Neural progenitor cell (in vitro differentiated cells): ENCODE results near the gene ZNF444. TPM values are rescaled to one million over a fixed set of nuclear protein-coding genes. Genes with fewer than 3 reads are reported as not detected.

Experiments
- DNase-seq: peaks from one replicate; pipeline ENCODE4 v3.0.0-alpha.2; 2016; ENCODE audit warnings: low spot score
- H2AFZ ChIP-seq: fragments of 200-600 bp; sonication (generic); replicated peaks from 2 replicates; pipeline ENCODE4 v1.6.1; 2016; ENCODE audit warnings: antibody characterized with exemption
- H3F3A ChIP-seq: fragments of 200-600 bp; sonication (generic); 2 replicates; pipeline ENCODE4 v1.6.1; 2016; ENCODE audit warnings: antibody characterized with exemption, low read depth
- H3K27ac ChIP-seq: fragments of 200-600 bp; sonication (generic); 2 replicates; pipeline ENCODE4 v1.5.1; 2016; ENCODE audit warnings: mild to moderate bottlenecking
- H3K27me3 ChIP-seq: fragments of 200-600 bp; sonication (generic); 2 replicates; pipeline ENCODE4 v1.6.1; 2016; ENCODE audit warnings: mild to moderate bottlenecking, moderate library complexity
- H3K36me3 ChIP-seq: fragments of 200-600 bp; sonication (generic); 2 replicates; pipeline ENCODE4 v1.5.1; 2016
- H3K4me1 ChIP-seq: fragments of 200-600 bp; sonication (generic); 2 replicates; pipeline ENCODE4 v1.6.1; 2016; ENCODE audit warnings: mixed run types
- H3K4me2 ChIP-seq: fragments of 200-600 bp; sonication (generic); 2 replicates; pipeline ENCODE4 v1.6.1; 2016
- H3K4me3 ChIP-seq: fragments of 200-600 bp; sonication (generic); 2 replicates; pipeline ENCODE4 v1.5.1; 2016
- H3K79me2 ChIP-seq: fragments of 200-600 bp; sonication (generic); 2 replicates; pipeline ENCODE4 v1.6.1; 2016; ENCODE audit warnings: low read depth
- H3K9ac ChIP-seq: fragments of 200-600 bp; sonication (generic); 2 replicates; pipeline ENCODE4 v1.6.1; 2016
- H3K9me3 ChIP-seq: fragments of 200-600 bp; sonication (generic); 2 replicates; pipeline ENCODE4 v1.5.1; 2016; ENCODE audit warnings: low read depth
- H4K20me1 ChIP-seq: fragments of 200-600 bp; sonication (generic); 2 replicates; pipeline ENCODE4 v1.6.1; 2016; ENCODE audit warnings: low read depth
- H3K27ac Mint-ChIP-seq: 3 replicates; pipeline ENCODE4 v1.8.0; 2021; ENCODE audit warnings: mixed read lengths
- H3K27me3 Mint-ChIP-seq: 2 replicates; pipeline ENCODE4 v1.8.0; 2022; ENCODE audit warnings: low read depth, mild to moderate bottlenecking, inconsistent platforms, moderate library complexity, mixed read lengths; ENCODE audit not compliant: insufficient read depth
- H3K36me3 Mint-ChIP-seq: 3 replicates; pipeline ENCODE4 v1.8.0; 2021; ENCODE audit warnings: mixed read lengths
- H3K4me1 Mint-ChIP-seq: 3 replicates; pipeline ENCODE4 v1.8.0; 2021; ENCODE audit warnings: mixed read lengths
- H3K4me3 Mint-ChIP-seq: 3 replicates; pipeline ENCODE4 v1.8.0; 2021; ENCODE audit warnings: mild to moderate bottlenecking, moderate library complexity, mixed read lengths
- H3K9me3 Mint-ChIP-seq: 3 replicates; pipeline ENCODE4 v1.8.0; 2020; ENCODE audit warnings: mixed read lengths
- EZH2 ChIP-seq: fragments of 200-600 bp; sonication (generic); IDR thresholded peaks from 2 replicates; pipeline ENCODE4 v1.6.1; 2017; ENCODE audit warnings: antibody characterized with exemption, mild to moderate bottlenecking, moderate library complexity
- EZH2phosphoT487 ChIP-seq: fragments of 200-600 bp; sonication (generic); IDR thresholded peaks from 2 replicates; pipeline ENCODE4 v1.6.1; 2017; ENCODE audit warnings: antibody characterized with exemption
- total RNA-seq: library from RNA; depleted of rRNA; stranded (reverse); fragments of >200 nt; gene quantifications from 2 replicates; pipeline ENCODE4 v1.2.3, GENCODE V29; 2015; ENCODE audit warnings: low replicate concordance
- TF ChIP-seq, protein P1 (sequence below): fragments of 200-600 bp; sonication (generic); IDR thresholded peaks from 2 replicates; pipeline ENCODE4 v1.5.1; 2017; ENCODE audit warnings: antibody characterized with exemption, mild to moderate bottlenecking

The ZNF444 gene
- total RNA-seq, 1 donor from 2014 or later: 7.0 TPM

- DNase-seq: no peak
- Histone ChIP-seq H3K4me3 (no peak overlapping the region), H3K27ac (no peak overlapping the region), H3F3A (peaks cover 7% of the 10 kb centered on the region), H4K20me1 (peaks cover 83% of the 10 kb centered on the region), H2AFZ (no peak overlapping the region), H3K4me1 (peaks cover 23% of the 10 kb centered on the region), H3K9ac (no peak overlapping the region), H3K79me2 (peaks cover 93% of the 10 kb centered on the region), H3K27me3 (no peaks in the 10 kb centered on the region), H3K36me3 (no peaks in the 10 kb centered on the region), H3K4me2 (no peak overlapping the region), H3K9me3 (no peaks in the 10 kb centered on the region)
- Mint-ChIP-seq H3K27me3 (no peaks in the 10 kb centered on the region), H3K36me3 (peaks cover 17% of the 10 kb centered on the region), H3K4me1 (peaks cover 53% of the 10 kb centered on the region), H3K4me3 (no peak overlapping the region), H3K9me3 (no peaks in the 10 kb centered on the region), H3K27ac (peak overlapping the region; percentile 91)
- TF ChIP-seq EZH2 (no peak), EZH2phosphoT487 (no peak)
- TF ChIP-seq, protein P1, sequence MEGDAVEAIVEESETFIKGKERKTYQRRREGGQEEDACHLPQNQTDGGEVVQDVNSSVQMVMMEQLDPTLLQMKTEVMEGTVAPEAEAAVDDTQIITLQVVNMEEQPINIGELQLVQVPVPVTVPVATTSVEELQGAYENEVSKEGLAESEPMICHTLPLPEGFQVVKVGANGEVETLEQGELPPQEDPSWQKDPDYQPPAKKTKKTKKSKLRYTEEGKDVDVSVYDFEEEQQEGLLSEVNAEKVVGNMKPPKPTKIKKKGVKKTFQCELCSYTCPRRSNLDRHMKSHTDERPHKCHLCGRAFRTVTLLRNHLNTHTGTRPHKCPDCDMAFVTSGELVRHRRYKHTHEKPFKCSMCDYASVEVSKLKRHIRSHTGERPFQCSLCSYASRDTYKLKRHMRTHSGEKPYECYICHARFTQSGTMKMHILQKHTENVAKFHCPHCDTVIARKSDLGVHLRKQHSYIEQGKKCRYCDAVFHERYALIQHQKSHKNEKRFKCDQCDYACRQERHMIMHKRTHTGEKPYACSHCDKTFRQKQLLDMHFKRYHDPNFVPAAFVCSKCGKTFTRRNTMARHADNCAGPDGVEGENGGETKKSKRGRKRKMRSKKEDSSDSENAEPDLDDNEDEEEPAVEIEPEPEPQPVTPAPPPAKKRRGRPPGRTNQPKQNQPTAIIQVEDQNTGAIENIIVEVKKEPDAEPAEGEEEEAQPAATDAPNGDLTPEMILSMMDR: no peak
These were observed 34.7 kb upstream of the ZNF444 start for GRCh38 chr19:56106397-56106849.

GRCh38 chr19:56106993-56107392 is 34.1 kb upstream of the ZNF444 start:
- Histone ChIP-seq H3K9me3 (no peaks in the 10 kb centered on the region), H2AFZ (no peak overlapping the region), H4K20me1 (peaks cover 85% of the 10 kb centered on the region), H3K36me3 (no peaks in the 10 kb centered on the region), H3K4me3 (no peak overlapping the region), H3K9ac (no peak overlapping the region), H3K4me2 (no peak overlapping the region), H3K27me3 (no peaks in the 10 kb centered on the region), H3K27ac (no peak overlapping the region), H3F3A (peaks cover 13% of the 10 kb centered on the region), H3K79me2 (peaks cover 93% of the 10 kb centered on the region), H3K4me1 (peaks cover 29% of the 10 kb centered on the region)
- Mint-ChIP-seq H3K9me3 (no peaks in the 10 kb centered on the region), H3K27me3 (no peaks in the 10 kb centered on the region), H3K4me1 (peaks cover 54% of the 10 kb centered on the region), H3K4me3 (peak overlapping the region; percentile 10), H3K36me3 (peaks cover 15% of the 10 kb centered on the region), H3K27ac (peak overlapping the region; percentile 91)
- DNase-seq: no peak
- TF ChIP-seq EZH2phosphoT487: no peak
- TF ChIP-seq EZH2: no peak
- TF ChIP-seq, protein P1: no peak

DNA sequence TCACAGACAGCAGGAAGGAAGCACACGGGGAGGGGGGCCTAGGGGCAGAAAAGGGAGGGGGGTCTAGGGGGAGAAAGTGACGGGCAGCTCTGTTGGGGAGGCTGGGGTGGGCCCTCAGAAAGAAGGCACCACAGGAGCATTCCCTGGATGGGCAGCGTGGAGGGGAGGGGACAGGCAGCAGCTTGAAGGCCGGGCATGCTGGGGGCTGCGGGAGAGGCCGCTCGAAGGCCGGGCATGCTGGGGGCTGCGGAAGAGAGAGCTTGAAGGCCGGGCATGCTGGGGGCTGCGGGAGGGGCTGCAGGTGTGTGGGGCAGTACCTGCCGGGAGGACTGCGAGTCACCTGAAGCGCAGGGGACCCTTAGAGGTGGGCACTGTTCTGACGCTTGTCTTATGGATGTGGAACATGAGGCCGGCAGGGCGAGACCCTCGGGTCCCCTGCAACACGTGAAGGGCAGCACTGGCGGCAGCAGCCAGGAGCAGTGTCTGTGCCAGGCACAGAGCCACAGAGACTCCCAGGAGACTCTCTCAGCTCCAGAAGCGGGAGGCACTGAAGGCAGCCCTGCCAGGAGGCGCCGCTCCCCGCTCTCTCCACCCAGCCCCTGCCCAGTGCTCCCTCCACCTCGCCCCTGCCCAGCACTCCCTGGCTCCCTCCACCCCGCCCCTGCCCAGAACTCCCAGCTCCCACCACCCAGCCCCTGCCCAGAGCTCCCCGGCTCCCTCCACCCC is 33.3 kb upstream of the ZNF444 start:
- H3K4me1 ChIP-seq: peaks cover 37% of the 10 kb centered on the region
- TF ChIP-seq EZH2 (no peak), EZH2phosphoT487 (no peak)
- TF ChIP-seq, protein P1: no peak

More for the DNA sequence above, 33.3 kb upstream of the ZNF444 start:
- Mint-ChIP-seq H3K4me3 (no peak overlapping the region), H3K9me3 (no peaks in the 10 kb centered on the region), H3K4me1 (peaks cover 60% of the 10 kb centered on the region), H3K27me3 (no peaks in the 10 kb centered on the region), H3K27ac (peak overlapping the region; percentile 91), H3K36me3 (peaks cover 15% of the 10 kb centered on the region)
- Histone ChIP-seq H2AFZ (no peak overlapping the region), H3K27me3 (no peaks in the 10 kb centered on the region), H3K4me2 (no peak overlapping the region), H3K36me3 (no peaks in the 10 kb centered on the region), H3K79me2 (peaks cover 93% of the 10 kb centered on the region), H3K9ac (no peak overlapping the region), H3K9me3 (no peaks in the 10 kb centered on the region), H3K27ac (no peak overlapping the region), H4K20me1 (peaks cover 86% of the 10 kb centered on the region), H3K4me3 (no peak overlapping the region), H3F3A (peaks cover 15% of the 10 kb centered on the region)
- DNase-seq: no peak
